ENCODE results near the gene PTPRN2.

Gene PTPRN2

DNA sequence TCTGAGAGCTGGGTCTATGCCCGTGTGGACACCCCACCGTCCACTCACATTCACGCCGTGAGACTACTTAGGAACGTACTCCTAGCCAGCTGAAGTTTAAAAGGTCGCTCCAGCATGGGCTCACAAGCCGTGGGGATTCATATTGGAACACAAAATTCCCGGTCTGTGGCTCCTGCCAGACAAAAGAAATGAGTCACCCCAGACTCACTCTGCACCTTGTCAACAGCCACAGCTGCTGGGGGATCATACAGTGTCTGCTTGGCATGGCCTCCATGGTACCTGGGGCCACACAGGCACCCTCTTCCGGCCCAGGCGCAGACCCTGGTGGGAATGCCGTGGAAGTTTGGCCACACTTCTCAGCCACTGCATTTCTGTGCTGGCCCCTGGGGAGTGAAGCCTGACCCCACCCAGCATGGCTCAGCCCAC is 1022.4 kb downstream of the PTPRN2 start:
- TF ChIP-seq GATA3 (IDR thresholded peaks at IDR 0.05; ENCODE audit: low read depth, low read length) (no peak), GATA2 (IDR thresholded peaks at IDR 0.05; ENCODE audit: low read depth, low read length) (no peak)

DNA sequence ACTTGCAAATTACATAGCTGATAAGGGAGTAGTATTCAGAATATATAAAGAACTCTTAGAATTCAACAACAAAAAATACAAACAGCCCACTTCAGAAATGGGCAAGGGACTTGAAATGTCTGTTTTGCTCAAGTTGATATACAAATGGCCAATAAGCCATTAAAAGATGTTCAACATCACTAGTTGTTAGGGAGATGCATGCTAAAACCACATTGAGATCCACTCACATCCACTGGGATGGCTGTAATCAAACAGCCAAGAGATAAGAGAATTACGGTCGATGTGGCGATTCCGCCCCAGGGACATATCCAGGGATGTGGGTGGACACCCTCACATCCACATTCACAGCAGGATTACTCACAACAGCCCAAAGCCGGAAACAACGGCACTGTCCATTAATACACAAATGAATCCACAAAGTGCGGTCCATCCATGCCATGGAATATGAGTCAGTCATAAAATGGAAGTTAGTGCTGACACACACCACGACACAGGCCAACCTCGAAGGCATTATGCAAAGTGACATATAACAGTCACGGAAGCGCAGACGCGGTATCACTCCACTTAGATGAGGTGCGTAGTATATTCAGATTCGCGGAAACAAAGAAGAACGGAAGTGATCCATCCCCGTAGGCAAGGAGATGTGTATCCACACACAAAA is 1023.0 kb downstream of the PTPRN2 start:
- no peak for TF ChIP-seq GATA2 (IDR thresholded peaks at IDR 0.05; ENCODE audit: low read depth, low read length)

DNA sequence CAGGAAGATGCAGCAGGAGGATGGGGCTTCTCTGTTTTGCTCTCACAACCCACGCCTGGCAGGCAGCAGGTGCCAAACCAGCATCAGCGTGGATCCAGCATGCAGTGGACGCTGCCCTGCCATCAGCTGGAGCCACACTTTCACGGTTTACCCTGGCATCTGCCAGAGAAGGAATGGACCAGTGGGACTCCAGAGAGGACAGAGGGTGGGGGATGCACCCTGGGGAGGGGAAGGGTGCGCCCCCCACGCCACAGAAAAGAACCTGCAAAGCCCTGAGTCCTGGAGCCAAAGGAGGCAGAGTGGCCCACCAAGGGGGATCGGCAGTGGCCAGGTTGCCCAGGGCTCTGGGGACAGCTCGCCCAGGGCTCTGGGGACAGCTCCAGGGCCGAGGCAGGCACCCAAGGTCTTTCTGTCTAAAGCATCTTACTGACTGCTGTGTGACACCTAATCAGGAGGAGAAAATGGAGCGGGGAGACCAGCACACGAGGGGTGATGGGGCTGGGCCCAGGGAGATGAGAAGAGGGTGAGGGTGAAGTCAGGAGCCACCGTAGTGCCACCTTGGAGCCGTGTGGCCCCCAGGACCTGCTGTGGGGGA is 1025.7 kb downstream of the PTPRN2 start:
- TF ChIP-seq GATA3 (IDR thresholded peaks at IDR 0.05; ENCODE audit: low read depth, low read length) (no peak), GATA2 (IDR thresholded peaks at IDR 0.05; ENCODE audit: low read depth, low read length) (no peak)

- TF ChIP-seq GATA3 (IDR thresholded peaks at IDR 0.05; ENCODE audit: low read depth, low read length) (no peak), GATA2 (IDR thresholded peaks at IDR 0.05; ENCODE audit: low read depth, low read length) (no peak)
Observed at GRCh38 chr7:157561523-157561785, 1026.2 kb downstream of the PTPRN2 start.

DNA sequence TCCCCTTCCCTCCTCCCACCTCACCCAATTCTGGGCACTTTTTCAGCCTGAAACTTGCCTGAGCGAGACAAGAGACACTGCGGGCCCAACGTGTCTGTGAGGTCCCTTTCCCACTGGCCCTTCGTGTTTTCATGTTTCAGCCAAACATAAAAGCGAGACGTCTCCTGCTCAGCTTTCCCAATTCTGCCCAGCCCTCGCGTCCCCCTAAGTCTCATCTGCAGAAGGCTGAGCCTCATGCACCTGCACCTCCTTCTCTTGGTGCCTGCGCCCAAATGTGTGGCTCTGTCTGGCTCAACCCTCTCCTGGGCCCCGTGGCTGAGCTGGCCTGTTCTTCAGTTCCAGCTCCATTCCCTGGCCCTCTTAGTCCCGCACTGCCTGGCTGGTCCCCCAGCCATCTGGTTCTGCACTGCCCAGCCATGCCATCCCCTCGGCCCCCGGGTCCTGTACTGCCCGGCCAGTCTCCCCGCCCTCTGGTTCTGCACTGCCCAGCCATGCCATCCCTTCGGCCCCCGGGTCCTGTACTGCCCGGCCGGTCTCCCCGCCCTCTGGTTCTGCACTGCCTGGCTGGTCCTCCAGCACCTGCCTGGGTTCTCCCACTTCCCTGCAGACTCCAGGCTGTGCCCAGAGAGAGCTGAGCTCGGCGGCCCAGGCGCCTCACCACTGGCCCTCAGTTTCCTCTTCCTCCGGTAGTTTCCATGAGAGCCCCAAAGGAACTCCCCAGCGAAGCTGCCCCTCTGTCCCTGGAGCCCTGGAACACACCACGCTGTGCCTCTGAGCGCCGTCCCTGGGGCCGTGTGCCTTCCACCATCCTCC is 1026.7 kb downstream of the PTPRN2 start:
- TF ChIP-seq GATA2 (IDR thresholded peaks at IDR 0.05; ENCODE audit: low read depth, low read length), result no peak
- no peak for TF ChIP-seq GATA3 (IDR thresholded peaks at IDR 0.05; ENCODE audit: low read depth, low read length)

DNA sequence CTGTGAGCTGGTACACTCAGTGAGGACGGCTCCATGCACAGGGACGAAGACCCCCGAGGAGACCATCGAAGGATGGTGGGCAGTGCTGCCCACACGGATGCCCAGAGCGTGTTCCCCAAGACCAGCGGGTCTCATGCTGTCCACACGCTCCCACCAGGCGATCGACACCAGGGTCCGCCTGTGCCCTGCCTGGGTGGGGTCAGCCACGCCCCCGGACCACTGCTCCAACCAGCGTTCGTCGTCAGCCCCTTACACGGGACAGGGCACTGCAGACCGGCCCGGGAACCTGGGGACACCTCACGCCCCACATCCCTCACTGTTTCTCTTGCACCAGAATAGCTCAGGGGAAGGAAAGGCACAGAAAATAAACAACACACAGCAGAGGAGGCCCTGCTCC is 1027.4 kb downstream of the PTPRN2 start:
- TF ChIP-seq GATA3 (IDR thresholded peaks at IDR 0.05; ENCODE audit: low read depth, low read length) (no peak), GATA2 (IDR thresholded peaks at IDR 0.05; ENCODE audit: low read depth, low read length) (no peak)

DNA sequence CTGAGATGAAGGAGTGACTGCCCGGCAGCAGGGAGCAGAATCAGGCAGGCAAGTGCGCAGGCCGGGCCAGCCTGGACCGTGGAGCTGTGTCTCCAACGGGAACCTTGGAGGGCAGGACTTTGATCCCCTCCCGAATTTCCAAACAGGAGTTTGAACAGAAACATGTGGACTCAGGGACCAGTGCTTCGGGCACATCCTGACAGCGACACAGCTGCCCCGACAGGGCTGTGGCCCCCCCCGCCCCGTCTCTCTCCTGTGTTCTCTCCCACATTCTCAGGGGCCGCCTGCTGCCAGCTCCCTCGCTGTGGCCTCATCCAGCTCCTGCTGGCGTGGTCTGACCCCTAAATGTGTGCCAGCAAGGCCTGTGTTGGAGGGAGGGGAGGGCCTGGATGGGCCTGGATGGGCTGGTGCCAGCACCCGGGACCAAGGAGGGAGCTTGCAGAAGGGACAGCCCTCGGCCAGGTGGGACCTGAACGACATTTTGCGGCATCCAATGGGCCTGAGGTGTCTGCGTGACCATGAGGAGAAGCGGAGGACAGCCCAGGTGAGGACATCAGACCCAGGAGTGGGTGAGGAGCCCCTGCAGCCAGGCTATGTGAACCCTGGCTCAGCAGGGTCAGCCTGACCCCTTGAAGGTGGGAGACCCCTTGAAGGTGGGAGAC is 1027.9 kb downstream of the PTPRN2 start:
- TF ChIP-seq GATA3 (IDR thresholded peaks at IDR 0.05; ENCODE audit: low read depth, low read length) (no peak), GATA2 (IDR thresholded peaks at IDR 0.05; ENCODE audit: low read depth, low read length) (no peak)

- TF ChIP-seq GATA2 (IDR thresholded peaks at IDR 0.05; ENCODE audit: low read depth, low read length), result no peak
Observed at GRCh38 chr7:157558875-157559595, 1028.6 kb downstream of the PTPRN2 start.

GRCh38 chr7:157558516-157558874 is 1029.1 kb downstream of the PTPRN2 start:
- TF ChIP-seq GATA3 (IDR thresholded peaks at IDR 0.05; ENCODE audit: low read depth, low read length) (no peak), GATA2 (IDR thresholded peaks at IDR 0.05; ENCODE audit: low read depth, low read length) (no peak)

- TF ChIP-seq GATA3 (IDR thresholded peaks at IDR 0.05; ENCODE audit: low read depth, low read length), result no peak
Observed at GRCh38 chr7:157558061-157558460, 1029.6 kb downstream of the PTPRN2 start.

DNA sequence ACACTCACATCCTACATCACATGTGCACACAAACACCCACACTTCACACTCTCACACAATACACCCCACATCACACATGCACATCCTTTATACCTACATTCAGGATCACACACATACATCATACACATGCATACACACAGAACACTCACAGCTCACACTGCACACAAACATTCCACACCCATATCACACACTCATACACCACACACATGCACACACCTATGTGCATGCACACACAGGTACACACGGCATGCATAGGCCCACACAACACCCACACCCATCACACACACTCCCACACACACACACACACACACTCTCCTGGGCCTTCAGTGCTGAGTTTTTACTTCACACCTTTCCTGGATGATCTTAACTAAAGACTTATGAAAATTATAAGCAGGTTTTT is 1030.4 kb downstream of the PTPRN2 start:
- TF ChIP-seq GATA2 (IDR thresholded peaks at IDR 0.05; ENCODE audit: low read depth, low read length), result no peak
- no peak for TF ChIP-seq GATA3 (IDR thresholded peaks at IDR 0.05; ENCODE audit: low read depth, low read length)

DNA sequence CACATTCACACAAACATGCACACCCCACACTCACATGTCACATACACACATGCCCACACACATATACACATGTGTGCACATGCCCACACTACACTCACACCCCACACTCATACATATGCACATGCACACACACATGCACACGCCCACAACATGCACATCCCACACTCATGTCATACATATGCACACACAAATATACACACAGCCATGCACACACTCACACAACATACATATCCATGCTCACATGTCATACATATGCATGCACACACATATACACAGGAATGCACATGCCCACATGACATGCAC is 1031.0 kb downstream of the PTPRN2 start:
- no peak for TF ChIP-seq GATA3 (IDR thresholded peaks at IDR 0.05; ENCODE audit: low read depth, low read length)
- no peak for TF ChIP-seq GATA2 (IDR thresholded peaks at IDR 0.05; ENCODE audit: low read depth, low read length)

GRCh38 chr7:157555944-157556641 is 1031.5 kb downstream of the PTPRN2 start:
- TF ChIP-seq GATA3 (IDR thresholded peaks at IDR 0.05; ENCODE audit: low read depth, low read length) (no peak), GATA2 (IDR thresholded peaks at IDR 0.05; ENCODE audit: low read depth, low read length) (no peak)

GRCh38 chr7:157555313-157555712 is 1032.3 kb downstream of the PTPRN2 start:
- TF ChIP-seq GATA2 (IDR thresholded peaks at IDR 0.05; ENCODE audit: low read depth, low read length), result no peak
- no peak for TF ChIP-seq GATA3 (IDR thresholded peaks at IDR 0.05; ENCODE audit: low read depth, low read length)

All from SH-SY5Y (cell line).